GM19035 (cell line): ENCODE results near the gene MMEL1.
"Not testable (repeated sequence)": the region's sequence is repeated elsewhere in the genome, so short reads cannot be mapped to it uniquely, and the experiment has no call there.

Experiments used
- ATAC-seq: cut with Tn5 transposase; IDR thresholded peaks from one replicate; pipeline ENCODE4 v1.9.1; 2021; ENCODE audit not compliant: unreplicated experiment

Gene MMEL1, protein sequence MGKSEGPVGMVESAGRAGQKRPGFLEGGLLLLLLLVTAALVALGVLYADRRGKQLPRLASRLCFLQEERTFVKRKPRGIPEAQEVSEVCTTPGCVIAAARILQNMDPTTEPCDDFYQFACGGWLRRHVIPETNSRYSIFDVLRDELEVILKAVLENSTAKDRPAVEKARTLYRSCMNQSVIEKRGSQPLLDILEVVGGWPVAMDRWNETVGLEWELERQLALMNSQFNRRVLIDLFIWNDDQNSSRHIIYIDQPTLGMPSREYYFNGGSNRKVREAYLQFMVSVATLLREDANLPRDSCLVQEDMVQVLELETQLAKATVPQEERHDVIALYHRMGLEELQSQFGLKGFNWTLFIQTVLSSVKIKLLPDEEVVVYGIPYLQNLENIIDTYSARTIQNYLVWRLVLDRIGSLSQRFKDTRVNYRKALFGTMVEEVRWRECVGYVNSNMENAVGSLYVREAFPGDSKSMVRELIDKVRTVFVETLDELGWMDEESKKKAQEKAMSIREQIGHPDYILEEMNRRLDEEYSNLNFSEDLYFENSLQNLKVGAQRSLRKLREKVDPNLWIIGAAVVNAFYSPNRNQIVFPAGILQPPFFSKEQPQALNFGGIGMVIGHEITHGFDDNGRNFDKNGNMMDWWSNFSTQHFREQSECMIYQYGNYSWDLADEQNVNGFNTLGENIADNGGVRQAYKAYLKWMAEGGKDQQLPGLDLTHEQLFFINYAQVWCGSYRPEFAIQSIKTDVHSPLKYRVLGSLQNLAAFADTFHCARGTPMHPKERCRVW

DNA sequence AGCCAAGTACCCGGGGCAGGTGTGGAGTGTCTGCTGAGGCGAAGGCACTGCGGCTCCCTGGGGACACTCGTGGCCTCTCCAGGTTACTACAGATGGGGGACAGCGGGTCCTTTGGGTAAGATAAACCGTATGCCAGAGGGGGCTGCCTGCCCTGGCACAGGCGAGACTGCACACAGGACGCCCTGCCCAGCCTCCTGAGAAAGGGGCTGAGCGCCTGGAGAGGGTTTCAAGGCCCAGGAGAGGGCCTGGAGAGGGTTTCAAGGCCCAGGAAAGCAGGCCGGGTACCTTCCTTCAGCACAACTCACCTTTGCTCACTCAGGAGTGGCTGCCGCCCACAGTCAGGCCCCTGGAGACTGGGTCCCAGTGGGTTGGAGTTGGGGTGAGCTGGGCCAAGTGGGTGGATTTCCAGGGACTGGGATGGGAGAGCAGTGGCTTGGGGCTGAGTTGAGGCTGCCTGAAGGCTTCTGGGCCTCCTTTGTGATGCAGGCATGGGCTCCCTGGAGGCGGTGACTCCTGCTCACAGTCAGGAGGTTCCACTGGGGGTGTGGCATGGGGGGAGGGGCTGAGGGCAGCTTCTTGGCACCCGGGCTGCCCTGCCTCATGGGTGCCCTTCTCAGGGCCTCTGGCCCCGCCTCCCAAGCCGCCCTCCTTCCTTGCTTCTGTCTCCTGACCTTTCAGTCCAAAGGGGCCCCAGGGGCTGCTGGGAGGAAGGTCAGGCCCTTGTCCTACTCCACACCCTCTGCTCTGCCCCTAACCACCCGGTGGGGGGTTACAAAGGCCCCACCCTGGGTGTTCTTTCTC lies at the start of gene MMEL1:
TSS of gene MMEL1 (minus strand) at position 456 of the 801 bp plus-strand sequence. CDS start 3,532 bp downstream, outside the sequence.
- ATAC-seq, result no peak

DNA sequence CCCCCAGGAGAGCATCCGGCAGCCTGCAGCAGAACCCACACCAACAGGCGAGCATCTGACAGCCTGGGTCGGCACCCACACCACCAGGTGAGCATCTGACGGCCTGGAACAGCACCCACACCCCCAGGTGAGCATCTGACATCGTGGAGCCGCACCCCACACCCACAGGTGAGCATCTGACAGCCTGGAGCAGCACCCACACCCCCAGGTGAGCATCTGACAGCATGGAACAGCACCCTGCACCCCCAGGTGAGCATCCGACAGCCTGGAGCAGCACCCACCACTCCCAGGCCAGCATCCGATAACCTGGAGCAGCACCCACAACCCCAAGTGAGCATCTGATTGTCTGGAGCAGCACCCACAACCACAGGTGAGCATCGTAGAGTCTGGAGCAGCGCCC lies 43.9 kb upstream of the MMEL1 start:
- ATAC-seq, result not testable (repeated sequence)

DNA sequence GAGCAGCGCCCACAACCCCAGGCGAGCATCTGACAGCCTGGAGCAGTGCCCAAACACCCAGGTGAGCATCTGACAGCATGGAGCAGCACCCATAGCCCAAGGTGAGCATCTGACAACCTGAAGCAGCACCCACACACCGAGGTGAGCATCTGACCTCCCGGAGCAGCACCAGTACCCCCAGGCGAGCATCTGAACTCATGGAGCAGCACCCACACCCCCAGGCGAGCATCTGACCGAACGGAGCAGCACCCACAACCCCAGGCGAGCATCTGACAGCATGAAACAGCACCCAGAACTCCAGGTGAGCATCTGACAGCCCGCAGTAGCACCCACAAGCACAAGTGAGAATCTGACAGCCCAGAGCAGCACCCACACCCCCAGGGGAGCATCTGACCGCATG lies 38.8 kb upstream of the MMEL1 start:
- not testable (repeated sequence) for ATAC-seq

DNA sequence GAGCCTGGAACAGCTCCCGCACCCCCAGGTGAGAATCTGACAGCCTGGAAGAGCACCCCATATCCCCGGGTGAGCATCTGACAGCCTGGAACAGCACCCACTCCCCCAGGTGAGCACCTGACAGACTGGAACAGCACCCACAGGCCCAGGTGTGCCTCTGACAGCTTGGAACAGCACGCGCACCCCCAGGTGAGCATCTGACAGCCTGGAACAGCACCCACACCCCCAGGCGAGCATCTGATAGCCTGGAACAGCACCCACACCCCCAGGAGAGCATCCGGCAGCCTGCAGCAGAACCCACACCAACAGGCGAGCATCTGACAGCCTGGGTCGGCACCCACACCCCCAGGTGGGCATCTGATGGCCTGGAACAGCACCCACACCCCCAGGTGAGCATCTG lies 27.0 kb upstream of the MMEL1 start:
- not testable (repeated sequence) for ATAC-seq

DNA sequence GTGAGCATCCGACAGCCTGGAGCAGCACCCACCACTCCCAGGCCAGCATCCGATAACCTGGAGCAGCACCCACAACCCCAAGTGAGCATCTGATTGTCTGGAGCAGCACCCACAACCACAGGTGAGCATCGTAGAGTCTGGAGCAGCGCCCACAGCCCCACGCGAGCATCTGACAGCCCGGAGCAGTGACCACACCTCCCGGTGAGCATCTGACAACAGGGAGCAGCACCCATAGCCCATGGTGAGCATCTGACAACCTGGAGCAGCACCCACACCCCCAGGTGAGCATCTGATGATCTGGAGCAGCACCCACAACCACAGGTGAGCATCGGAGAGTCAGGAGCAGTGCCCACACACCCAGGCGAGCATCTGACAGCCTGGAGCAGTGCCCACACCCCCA lies 25.1 kb upstream of the MMEL1 start:
- ATAC-seq, result not testable (repeated sequence)

DNA sequence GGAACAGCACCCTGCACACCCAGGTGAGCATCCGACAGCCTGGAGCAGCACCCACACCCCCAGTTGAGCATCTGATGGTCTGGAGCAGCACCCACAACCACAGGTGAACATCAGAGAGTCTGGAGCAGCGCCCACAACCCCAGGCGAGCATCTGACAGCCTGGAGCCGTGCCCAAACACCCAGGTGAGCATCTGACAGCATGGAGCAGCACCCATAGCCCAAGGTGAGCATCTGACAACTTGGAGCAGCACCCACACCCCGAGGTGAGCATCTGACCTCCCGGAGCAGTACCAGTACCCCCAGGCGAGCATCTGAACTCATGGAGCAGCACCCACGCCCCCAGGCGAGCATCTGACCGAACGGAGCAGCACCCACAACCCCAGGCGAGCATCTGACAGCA lies 24.3 kb upstream of the MMEL1 start:
- ATAC-seq, result not testable (repeated sequence)

DNA sequence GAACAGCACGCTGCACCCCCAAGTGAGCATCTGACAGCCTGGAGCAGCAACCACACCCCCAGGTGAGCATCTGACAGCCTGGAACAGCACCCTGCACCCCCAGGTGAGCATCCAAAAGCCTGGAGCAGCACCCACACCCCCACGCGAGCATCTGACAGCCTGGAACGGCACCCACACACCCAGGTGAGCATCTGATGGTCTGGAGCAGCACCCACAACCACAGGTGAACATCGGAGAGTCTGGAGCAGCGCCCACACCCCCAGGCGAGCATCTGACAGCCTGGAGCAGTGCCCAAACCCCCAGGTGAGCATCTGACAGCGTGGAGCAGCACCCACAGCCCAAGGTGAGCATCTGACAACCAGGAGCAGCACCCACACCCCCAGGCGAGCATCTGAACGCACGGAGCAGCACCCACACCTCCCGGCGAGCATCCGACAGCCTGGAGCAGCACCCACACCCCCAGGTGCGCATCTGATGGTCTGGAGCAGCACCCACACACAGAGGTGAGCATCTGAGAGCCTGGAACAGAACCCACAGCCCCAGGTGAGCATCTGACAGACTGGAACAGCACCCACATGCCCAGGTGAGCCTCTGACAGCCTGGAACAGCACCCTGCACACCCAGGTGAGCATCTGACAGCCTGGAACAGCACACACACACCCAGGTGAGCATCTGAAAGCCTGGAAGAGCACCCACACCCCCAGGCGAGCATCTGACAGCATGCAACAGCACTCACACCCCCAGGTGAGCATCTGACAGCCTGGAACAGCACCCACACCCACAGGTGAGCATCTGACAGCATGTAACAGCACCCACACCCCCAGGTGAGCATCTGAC lies 23.0 kb upstream of the MMEL1 start:
- ATAC-seq, result not testable (repeated sequence)

DNA sequence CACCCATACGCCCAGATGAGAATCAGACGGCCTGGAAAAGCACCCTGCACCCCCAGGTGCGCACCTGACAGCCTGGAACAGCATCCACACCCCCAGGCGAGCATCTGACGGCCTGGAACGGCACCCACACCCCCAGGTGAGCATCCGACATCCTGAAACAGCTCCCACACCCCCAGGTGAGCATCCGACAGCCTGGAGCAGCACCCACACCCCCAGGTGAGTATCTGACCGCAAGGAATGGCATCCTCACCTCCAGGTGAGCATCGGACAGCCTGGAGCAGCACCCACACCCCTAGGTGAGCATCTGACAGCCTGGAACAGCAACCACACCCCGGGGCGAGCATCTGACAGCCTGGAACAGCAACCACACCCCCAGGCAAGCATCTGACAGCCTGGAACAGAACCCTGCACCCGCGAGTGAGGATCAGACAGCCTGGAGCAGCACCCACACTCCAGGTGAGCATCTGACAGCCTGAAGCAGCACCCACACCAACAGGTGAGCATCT lies 21.7 kb upstream of the MMEL1 start:
- ATAC-seq, result not testable (repeated sequence)

DNA sequence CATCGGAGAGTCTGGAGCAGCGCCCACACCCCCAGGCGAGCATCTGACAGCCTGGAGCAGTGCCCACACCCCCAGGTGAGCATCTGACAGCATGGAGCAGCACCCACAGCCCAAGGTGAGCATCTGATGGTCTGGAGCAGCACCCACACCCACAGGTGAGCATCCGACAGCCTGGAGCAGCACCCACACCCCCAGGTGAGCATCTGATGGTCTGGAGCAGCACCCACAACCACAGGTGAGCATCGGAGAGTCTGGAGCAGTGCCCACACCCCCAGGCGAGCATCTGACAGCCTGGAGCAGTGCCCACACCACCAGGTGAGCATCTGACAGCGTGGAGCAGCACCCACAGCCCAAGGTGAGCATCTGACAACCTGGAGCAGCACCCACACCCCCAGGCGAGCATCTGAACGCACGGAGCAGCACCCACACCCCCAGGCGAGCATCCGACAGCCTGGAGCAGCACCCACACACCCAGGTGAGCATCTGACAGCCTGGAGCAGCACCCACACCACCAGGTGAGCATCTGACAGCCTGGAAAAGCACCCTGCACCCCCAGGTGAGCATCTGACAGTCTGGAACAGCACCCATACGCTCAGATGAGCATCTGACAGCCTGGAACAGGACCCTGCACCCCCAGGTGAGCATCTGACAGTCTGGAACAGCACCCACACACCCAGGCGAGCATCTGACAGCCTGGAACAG lies 21.1 kb upstream of the MMEL1 start:
- ATAC-seq, result not testable (repeated sequence)

DNA sequence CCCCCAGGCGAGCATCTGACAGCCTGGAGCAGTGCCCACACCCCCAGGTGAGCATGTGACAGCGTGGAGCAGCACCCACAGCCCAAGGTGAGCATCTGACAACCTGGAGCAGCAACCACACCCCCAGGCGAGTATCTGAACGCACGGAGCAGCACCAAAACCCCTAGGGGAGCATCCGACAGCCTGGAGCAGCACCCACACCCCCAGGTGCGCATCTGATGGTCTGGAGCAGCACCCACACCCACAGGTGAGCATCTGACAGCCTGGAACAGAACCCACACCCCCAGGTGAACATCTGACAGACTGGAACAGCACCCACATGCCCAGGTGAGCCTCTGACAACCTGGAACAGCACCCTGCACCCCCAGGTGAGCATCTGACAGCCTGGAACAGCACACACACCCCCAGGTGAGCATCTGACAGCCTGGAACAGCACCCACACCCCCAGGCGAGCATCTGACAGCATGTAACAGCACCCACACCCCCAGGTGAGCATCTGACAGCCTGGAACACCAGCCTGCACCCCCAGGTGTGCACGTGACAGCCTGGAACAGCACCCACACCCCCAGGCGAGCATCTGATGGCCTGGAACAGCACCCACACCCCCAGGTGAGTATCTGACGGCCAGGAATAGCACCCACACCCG lies 20.2 kb upstream of the MMEL1 start:
- not testable (repeated sequence) for ATAC-seq

DNA sequence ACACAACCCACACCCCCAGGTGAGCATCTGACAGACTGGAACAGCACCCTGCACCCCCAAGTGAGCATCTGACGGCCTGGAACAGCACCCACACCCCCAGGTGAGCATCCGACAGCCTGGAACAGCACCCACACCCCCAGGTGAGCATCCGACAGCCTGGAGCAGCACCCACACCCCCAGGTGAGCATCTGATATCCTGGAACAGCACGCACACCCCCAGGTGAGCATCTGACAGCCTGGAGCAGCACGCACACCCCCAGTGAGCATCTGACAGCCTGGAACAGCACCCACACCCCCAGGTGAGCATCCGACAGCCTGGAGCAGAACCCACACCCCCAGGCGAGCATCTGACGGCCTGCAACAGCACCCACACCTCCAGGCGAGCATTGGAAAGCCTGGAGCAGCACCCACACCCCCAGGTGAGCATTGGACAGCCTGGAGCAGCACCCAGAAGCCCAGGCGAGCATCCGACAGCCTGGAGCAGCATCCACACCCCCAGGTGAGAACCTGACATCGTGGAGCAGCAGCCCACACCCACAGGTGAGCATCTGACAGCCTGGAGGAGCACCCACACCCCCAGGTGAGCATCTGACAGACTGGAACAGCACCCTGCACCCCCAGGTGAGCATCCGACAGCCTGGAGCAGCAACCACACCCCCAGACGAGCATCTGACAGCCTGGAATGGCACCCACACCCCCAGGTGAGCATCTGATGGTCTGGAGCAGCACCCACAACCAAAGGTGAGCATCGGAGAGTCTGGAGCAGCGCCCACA lies 19.5 kb upstream of the MMEL1 start:
- not testable (repeated sequence) for ATAC-seq

DNA sequence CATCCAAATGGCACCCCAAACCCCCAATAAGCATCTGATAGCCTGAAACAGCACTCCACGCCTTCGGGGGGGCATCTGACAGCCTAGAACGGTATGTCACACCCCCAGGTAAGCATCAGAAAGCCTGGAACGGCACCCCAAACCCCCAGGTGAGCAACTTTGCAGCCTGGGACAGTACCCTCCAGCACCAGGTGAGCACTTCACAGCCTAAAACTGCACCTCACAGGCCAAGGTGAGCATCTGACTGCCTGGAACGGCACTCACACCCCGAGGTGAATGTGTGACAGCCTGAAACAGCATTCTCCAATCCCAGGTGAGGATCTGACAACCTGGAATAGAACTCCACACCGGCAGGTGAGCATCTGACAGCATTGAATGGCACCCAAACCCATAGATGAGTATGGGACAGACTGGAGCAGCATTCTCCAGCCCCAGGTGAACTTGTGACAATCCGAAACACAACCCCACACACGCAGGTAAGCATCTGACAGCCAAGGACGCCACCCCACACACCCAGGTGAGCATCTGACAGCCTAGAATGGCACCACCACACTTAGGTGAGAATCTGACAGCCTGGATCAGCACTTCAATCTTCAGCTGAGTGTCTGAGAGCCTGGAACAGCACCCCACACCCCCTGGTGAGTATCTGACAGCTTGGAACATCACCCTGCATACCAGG lies 18.3 kb upstream of the MMEL1 start:
- no peak for ATAC-seq

DNA sequence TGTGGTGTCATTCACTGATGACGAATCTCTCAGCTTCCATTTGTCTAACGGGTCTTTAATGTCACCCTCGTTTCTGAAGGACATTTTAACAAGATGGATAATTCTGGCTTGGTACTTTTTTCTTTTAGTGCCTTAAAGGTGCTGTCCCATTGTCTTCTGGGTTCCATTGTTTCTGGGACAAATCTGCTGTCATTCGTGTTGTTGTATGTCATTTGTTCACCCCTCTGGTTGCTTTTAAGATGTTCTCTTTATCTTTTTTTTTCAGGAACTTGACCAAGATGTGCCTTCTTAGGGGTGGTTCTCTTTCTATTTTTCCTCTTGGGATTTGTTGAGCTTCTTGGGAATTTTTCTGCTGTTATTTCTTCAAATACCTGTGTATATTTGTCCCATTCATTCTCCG lies 14.0 kb upstream of the MMEL1 start:
- no peak for ATAC-seq

DNA sequence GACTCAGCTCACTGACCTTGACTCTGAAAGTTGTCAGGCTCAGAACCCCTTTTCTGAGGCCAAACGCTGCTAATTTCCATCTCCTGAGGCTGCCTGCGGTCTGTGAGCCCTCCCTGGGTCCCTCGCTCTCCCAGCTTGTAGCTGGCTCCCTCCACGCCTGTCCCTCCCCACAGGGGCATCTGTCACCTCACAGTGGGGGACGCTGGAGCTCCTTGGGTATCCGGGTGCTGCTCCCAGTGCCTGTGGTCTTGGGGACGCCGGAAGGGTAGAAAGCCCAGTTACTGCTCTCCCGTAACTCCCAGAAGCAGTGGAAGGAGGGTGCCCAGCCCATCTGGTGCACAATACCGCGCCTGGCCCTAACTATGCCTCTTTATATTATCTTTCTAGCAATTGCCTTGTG lies 13.0 kb upstream of the MMEL1 start:
- no peak for ATAC-seq

DNA sequence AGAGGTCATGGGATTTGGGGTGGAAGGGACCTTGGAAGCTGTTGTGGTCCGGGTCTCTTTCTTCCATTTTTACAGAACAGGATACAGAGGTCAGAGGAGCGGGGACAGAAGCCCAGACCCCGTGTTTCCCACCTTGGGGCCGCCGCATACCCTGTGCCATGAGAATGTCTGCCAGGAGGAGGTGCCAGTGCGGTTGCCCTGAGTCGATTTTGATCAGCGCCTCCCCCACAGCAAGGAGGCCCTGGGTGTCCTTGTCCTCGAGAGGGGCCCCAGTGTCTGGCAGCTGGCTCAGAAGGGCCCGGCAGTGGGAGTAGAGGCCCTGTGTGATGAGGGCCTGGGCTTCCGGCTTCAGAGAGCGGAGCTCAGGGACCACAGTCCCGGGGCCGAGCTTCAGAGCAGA lies 12.3 kb upstream of the MMEL1 start:
- ATAC-seq, result no peak

DNA sequence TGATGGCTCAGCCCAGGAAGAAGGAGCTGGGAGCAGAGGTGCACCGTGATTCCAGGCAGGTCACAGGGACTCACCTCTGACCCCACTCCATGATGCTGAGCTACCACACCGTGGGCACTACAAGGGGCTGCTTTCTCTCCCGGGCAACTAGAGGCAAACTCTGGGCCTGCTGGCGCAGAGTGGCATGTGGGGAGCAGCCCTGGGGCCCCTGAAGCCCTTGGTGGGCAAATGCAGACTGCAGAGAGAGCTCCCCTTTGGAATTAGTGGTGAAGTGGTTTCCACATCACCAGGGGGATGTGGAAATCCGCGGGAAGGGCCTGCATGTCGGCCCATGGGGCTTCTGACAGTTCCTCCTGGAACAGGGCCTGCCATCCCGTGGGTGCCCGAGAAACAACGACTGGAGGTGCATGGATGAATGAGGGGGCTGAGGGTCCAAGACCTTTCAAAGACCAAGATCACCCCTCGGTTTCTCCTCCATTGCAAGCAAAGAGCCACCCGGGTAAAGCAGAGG lies 11.8 kb upstream of the MMEL1 start:
- ATAC-seq, result no peak

DNA sequence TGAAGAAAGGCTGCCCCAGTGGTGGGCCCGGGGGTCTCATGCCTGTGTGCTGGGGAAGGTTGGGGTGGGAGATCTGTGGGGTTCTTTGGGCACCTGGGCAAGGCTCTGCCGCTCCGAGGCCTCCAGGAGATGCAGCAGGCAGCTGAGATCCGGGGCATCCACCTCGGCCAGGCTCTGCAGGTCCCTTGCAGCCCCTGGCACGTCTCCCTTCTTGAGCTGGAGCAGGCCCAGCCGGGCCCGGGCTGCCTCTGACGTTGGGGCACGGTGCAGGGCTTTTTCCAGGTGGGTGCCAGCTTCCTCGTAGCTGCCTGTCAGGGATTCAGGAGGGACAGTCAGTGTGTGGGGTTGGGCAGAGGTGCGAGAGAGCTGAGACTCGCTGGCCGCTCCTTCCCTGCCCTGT lies 11.4 kb upstream of the MMEL1 start:
- no peak for ATAC-seq
